ENCODE data around the gene CAPZB.

DNA sequence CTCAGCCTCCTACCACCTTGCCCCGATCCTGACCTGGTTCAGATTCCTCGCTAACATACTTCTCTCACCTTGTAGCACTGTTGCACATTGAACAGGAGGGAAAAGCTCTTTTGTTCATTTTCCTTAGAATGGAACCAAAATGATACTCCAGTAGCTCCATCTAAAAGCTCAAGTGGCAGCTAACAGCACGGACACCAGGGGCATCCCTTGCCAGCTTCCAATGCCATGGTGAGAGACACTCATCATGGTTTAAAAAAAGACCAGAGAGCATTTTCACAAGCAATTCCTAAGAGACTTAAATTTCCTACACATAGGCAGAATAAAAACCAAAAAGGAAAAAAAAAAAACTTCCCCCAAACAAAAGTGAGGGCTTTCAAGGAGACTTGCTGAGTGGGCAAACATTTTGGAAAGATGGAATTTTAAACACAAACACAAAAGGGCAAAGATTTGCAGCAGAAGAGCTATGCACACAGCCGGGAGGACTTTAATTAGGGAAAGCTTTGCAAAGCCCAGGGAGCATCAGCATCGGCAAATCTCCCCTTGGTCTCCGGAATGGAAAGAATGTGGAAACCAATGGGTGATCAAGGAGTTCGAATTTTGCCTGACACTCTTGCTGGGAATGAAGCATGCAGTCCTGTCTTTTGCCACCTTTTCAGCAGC lies 84.3 kb downstream of the CAPZB start:
- TF ChIP-seq ZFP30 (CRISPR knock-in tag; IDR thresholded peaks at IDR 0.05) (no peak), ZFP3 (CRISPR knock-in tag; IDR thresholded peaks at IDR 0.05) (no peak), ISL1 (CRISPR knock-in tag; IDR thresholded peaks at IDR 0.05) (no peak), ZNF565 (CRISPR knock-in tag; conservative IDR thresholded peaks at IDR 0.05; ENCODE audit: low read depth) (no peak), TOX (CRISPR knock-in tag; IDR thresholded peaks at IDR 0.05; ENCODE audit: borderline replicate concordance) (no peak), ZNF8 (CRISPR knock-in tag; IDR thresholded peaks at IDR 0.05) (no peak), OSR1 (CRISPR knock-in tag; IDR thresholded peaks at IDR 0.05) (no peak), ZNF70 (CRISPR knock-in tag; IDR thresholded peaks at IDR 0.05) (no peak)
- TF ChIP-seq, protein P1, sequence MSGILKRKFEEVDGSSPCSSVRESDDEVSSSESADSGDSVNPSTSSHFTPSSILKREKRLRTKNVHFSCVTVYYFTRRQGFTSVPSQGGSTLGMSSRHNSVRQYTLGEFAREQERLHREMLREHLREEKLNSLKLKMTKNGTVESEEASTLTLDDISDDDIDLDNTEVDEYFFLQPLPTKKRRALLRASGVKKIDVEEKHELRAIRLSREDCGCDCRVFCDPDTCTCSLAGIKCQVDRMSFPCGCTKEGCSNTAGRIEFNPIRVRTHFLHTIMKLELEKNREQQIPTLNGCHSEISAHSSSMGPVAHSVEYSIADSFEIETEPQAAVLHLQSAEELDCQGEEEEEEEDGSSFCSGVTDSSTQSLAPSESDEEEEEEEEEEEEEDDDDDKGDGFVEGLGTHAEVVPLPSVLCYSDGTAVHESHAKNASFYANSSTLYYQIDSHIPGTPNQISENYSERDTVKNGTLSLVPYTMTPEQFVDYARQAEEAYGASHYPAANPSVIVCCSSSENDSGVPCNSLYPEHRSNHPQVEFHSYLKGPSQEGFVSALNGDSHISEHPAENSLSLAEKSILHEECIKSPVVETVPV (CRISPR knock-in tag; IDR thresholded peaks at IDR 0.05) = no peak
- TF ChIP-seq, protein P2, sequence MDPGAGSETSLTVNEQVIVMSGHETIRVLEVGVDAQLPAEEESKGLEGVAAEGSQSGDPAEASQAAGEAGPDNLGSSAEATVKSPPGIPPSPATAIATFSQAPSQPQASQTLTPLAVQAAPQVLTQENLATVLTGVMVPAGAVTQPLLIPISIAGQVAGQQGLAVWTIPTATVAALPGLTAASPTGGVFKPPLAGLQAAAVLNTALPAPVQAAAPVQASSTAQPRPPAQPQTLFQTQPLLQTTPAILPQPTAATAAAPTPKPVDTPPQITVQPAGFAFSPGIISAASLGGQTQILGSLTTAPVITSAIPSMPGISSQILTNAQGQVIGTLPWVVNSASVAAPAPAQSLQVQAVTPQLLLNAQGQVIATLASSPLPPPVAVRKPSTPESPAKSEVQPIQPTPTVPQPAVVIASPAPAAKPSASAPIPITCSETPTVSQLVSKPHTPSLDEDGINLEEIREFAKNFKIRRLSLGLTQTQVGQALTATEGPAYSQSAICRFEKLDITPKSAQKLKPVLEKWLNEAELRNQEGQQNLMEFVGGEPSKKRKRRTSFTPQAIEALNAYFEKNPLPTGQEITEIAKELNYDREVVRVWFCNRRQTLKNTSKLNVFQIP (CRISPR knock-in tag; IDR thresholded peaks at IDR 0.05; ENCODE audit: borderline replicate concordance, low read depth) = no peak
- TF ChIP-seq, protein P3, sequence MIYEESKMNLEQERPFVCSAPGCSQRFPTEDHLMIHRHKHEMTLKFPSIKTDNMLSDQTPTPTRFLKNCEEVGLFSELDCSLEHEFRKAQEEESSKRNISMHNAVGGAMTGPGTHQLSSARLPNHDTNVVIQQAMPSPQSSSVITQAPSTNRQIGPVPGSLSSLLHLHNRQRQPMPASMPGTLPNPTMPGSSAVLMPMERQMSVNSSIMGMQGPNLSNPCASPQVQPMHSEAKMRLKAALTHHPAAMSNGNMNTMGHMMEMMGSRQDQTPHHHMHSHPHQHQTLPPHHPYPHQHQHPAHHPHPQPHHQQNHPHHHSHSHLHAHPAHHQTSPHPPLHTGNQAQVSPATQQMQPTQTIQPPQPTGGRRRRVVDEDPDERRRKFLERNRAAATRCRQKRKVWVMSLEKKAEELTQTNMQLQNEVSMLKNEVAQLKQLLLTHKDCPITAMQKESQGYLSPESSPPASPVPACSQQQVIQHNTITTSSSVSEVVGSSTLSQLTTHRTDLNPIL (CRISPR knock-in tag; IDR thresholded peaks at IDR 0.05; ENCODE audit: low read depth) = no peak
- TF ChIP-seq, protein P4, sequence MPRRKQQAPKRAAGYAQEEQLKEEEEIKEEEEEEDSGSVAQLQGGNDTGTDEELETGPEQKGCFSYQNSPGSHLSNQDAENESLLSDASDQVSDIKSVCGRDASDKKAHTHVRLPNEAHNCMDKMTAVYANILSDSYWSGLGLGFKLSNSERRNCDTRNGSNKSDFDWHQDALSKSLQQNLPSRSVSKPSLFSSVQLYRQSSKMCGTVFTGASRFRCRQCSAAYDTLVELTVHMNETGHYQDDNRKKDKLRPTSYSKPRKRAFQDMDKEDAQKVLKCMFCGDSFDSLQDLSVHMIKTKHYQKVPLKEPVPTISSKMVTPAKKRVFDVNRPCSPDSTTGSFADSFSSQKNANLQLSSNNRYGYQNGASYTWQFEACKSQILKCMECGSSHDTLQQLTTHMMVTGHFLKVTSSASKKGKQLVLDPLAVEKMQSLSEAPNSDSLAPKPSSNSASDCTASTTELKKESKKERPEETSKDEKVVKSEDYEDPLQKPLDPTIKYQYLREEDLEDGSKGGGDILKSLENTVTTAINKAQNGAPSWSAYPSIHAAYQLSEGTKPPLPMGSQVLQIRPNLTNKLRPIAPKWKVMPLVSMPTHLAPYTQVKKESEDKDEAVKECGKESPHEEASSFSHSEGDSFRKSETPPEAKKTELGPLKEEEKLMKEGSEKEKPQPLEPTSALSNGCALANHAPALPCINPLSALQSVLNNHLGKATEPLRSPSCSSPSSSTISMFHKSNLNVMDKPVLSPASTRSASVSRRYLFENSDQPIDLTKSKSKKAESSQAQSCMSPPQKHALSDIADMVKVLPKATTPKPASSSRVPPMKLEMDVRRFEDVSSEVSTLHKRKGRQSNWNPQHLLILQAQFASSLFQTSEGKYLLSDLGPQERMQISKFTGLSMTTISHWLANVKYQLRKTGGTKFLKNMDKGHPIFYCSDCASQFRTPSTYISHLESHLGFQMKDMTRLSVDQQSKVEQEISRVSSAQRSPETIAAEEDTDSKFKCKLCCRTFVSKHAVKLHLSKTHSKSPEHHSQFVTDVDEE (CRISPR knock-in tag; IDR thresholded peaks at IDR 0.05) = no peak

All from SK-N-SH treated with all-trans-retinoic acid at 6 μM for 48 hours (cell line).